ENCODE data around the gene DMRTB1.

The DMRTB1 gene

DNA sequence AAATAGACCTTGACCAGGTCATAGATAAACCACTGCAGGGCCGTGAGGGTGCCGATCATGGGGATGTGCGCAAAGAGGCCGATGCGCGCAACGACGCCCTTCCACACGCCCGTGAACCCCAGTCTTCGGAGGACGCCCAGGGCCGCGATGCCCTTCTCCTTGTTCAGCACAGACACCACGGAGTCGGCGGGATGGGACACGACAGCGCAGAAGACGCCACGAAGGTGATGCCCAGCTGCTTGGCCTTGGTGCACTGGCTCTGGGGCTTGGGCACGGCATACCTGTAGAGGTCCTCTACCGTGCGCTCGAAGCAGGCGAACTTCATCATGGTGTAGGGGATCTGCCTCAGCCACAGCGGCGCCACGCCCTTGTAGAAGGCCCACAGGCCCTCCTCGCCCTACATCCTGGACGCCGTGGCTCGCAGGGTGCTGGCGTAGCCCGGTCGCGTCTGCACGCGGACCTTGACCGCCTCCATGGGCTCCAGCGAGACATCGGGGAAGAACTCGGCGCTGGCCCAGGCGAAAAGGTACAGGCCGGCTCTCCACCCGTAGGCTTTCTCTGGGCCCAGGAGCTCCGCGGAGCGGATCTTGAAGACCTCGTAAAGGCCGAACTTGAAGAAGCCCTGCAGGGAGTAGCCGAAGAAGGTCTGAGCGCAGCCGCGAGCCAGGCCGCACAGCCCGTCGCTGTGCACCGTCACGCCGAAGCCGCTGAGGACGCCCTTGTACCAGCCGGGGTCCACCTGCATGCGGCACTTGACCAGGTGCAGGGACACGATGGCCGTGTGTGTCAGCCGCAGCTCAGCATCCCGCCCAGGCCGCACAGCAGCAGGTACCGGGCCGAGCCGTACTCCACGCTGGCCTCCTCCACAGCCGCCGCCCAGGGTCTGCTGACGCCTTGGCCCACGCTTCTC, 20.5 kb upstream of the DMRTB1 start:
- CTCF ChIA-PET: no interaction called here
- POLR2A ChIA-PET: no interaction called here
- TF ChIP-seq ZNF792 (tag by site-specific recombination; IDR thresholded peaks at IDR 0.05) (no peak), OSR2 (tag by site-specific recombination; IDR thresholded peaks at IDR 0.05) (no peak), ZNF624 (tag by site-specific recombination; IDR thresholded peaks at IDR 0.05) (no peak), ZNF549 (tag by site-specific recombination; IDR thresholded peaks at IDR 0.05) (no peak), SP3 (tag by site-specific recombination; IDR thresholded peaks at IDR 0.05) (no peak), ZNF16 (tag by site-specific recombination; IDR thresholded peaks at IDR 0.05; ENCODE audit: low read depth) (no peak)
- TF ChIP-seq, protein P1, sequence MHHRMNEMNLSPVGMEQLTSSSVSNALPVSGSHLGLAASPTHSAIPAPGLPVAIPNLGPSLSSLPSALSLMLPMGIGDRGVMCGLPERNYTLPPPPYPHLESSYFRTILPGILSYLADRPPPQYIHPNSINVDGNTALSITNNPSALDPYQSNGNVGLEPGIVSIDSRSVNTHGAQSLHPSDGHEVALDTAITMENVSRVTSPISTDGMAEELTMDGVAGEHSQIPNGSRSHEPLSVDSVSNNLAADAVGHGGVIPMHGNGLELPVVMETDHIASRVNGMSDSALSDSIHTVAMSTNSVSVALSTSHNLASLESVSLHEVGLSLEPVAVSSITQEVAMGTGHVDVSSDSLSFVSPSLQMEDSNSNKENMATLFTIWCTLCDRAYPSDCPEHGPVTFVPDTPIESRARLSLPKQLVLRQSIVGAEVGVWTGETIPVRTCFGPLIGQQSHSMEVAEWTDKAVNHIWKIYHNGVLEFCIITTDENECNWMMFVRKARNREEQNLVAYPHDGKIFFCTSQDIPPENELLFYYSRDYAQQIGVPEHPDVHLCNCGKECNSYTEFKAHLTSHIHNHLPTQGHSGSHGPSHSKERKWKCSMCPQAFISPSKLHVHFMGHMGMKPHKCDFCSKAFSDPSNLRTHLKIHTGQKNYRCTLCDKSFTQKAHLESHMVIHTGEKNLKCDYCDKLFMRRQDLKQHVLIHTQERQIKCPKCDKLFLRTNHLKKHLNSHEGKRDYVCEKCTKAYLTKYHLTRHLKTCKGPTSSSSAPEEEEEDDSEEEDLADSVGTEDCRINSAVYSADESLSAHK (tag by site-specific recombination; IDR thresholded peaks at IDR 0.05): no peak
- TF ChIP-seq, protein P2, sequence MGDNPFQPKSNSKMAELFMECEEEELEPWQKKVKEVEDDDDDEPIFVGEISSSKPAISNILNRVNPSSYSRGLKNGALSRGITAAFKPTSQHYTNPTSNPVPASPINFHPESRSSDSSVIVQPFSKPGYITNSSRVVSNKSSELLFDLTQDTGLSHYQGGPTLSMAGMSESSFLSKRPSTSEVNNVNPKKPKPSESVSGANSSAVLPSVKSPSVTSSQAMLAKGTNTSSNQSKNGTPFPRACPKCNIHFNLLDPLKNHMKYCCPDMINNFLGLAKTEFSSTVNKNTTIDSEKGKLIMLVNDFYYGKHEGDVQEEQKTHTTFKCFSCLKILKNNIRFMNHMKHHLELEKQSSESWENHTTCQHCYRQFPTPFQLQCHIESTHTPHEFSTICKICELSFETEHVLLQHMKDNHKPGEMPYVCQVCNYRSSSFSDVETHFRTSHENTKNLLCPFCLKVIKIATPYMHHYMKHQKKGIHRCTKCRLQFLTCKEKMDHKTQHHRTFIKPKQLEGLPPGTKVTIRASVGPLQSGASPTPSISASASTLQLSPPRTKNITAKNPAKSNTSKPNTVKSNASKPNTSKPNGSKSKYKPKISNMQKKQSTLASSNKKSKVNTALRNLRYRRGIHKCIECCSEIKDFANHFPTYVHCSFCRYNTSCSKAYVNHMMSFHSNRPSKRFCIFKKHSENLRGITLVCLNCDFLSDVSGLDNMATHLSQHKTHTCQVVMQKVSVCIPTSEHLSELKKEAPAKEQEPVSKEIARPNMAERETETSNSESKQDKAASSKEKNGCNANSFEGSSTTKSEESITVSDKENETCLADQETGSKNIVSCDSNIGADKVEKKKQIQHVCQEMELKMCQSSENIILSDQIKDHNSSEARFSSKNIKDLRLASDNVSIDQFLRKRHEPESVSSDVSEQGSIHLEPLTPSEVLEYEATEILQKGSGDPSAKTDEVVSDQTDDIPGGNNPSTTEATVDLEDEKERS (tag by site-specific recombination; IDR thresholded peaks at IDR 0.05): no peak

DNA sequence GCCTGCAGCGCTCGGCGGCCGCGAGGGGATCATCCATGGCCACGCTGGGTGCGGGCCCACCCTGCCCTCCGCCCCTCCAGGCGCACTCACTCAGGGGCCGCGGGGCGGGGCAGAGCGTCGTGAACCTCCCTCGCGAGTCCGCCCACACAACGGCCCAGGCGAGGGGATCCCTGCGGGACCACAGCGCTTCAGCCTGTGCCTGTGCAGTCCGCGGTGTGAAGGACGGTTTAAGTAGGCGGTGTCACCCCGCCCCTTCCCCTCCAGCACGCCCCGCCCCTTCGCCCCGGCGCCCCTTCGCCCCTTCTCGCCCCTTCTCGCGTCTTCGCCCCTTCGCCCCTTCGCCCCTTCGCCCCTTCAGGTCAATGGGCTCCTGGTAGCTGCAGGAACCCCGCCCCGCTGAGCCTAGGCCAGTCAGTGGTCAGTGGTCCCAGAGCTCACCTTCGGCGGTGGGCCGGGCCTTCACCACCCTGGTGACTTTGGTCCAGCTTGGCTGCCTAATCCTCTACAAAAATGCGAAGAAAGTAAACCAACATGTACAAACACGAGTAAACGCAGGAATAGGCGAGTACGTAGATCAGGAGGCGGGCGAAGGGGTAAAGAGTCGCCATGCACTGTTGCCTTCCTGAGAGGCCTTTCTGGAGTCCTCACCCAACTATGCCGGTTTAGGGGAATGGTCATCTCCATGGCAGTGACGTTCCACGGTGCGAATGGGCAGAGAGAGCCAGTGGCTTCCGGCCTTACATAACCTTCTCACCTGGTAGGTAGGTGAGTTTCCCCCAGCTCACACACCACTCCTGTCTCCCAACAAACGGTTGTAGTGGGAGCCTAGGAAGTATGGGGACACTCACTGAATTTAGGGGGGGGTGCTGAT, 19.6 kb upstream of the DMRTB1 start:
- TF ChIP-seq ZNF311 (tag by site-specific recombination; IDR thresholded peaks at IDR 0.05; ENCODE audit: borderline replicate concordance): no peak
- no peak for TF ChIP-seq ZNF132 (tag by site-specific recombination; IDR thresholded peaks at IDR 0.05; ENCODE audit: borderline replicate concordance)
- TF ChIP-seq ZFP69B (tag by site-specific recombination; IDR thresholded peaks at IDR 0.05): no peak
- no peak for TF ChIP-seq MEIS1 (CRISPR knock-in tag; IDR thresholded peaks at IDR 0.05; ENCODE audit: borderline replicate concordance)
- TF ChIP-seq ZNF214 (tag by site-specific recombination; IDR thresholded peaks at IDR 0.05; ENCODE audit: borderline replicate concordance): no peak
- no peak for TF ChIP-seq ZNF791 (tag by site-specific recombination; IDR thresholded peaks at IDR 0.05)
- TF ChIP-seq ZNF24 (tag by site-specific recombination; IDR thresholded peaks at IDR 0.05): no peak
- no peak for TF ChIP-seq KLF8 (tag by site-specific recombination; IDR thresholded peaks at IDR 0.05)
- no peak for TF ChIP-seq ZNF785 (tag by site-specific recombination; IDR thresholded peaks at IDR 0.05)
- TF ChIP-seq, protein P3, sequence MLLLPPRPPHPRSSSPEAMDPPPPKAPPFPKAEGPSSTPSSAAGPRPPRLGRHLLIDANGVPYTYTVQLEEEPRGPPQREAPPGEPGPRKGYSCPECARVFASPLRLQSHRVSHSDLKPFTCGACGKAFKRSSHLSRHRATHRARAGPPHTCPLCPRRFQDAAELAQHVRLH (tag by site-specific recombination; IDR thresholded peaks at IDR 0.05): no peak
- no peak for TF ChIP-seq ZBTB48 (tag by site-specific recombination; IDR thresholded peaks at IDR 0.05)
- TF ChIP-seq ZXDB (tag by site-specific recombination; IDR thresholded peaks at IDR 0.05): no peak
- no peak for TF ChIP-seq ZNF354C (tag by site-specific recombination; IDR thresholded peaks at IDR 0.05; ENCODE audit: borderline replicate concordance, low read depth)
- TF ChIP-seq, protein P4, sequence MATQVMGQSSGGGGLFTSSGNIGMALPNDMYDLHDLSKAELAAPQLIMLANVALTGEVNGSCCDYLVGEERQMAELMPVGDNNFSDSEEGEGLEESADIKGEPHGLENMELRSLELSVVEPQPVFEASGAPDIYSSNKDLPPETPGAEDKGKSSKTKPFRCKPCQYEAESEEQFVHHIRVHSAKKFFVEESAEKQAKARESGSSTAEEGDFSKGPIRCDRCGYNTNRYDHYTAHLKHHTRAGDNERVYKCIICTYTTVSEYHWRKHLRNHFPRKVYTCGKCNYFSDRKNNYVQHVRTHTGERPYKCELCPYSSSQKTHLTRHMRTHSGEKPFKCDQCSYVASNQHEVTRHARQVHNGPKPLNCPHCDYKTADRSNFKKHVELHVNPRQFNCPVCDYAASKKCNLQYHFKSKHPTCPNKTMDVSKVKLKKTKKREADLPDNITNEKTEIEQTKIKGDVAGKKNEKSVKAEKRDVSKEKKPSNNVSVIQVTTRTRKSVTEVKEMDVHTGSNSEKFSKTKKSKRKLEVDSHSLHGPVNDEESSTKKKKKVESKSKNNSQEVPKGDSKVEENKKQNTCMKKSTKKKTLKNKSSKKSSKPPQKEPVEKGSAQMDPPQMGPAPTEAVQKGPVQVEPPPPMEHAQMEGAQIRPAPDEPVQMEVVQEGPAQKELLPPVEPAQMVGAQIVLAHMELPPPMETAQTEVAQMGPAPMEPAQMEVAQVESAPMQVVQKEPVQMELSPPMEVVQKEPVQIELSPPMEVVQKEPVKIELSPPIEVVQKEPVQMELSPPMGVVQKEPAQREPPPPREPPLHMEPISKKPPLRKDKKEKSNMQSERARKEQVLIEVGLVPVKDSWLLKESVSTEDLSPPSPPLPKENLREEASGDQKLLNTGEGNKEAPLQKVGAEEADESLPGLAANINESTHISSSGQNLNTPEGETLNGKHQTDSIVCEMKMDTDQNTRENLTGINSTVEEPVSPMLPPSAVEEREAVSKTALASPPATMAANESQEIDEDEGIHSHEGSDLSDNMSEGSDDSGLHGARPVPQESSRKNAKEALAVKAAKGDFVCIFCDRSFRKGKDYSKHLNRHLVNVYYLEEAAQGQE (tag by site-specific recombination; IDR thresholded peaks at IDR 0.05): no peak
- H3K27ac ChIP-seq (ENCODE audit: extremely low read depth, low read depth, low read length): no peak overlapping the region
- no peaks in the 10 kb centered on the region for H3K4me1 ChIP-seq (ENCODE audit: control insufficient read depth, insufficient read depth, low read length)
- ChIA-PET POLR2A (no interaction called here), CTCF (interaction anchor here (0.5 to 0.7 kb wide), 2 partner anchors 165 to 610 kb away, joined by 3 to 6 read pairs; no protein-coding TSS in a partner anchor)
- no peaks in the 10 kb centered on the region for H3K9me3 ChIP-seq (ENCODE audit: control insufficient read depth, insufficient read depth, low read depth, low read length)
- no peak overlapping the region for H3K4me3 ChIP-seq (ENCODE audit: low read depth, low read length)
- H3K36me3 ChIP-seq (ENCODE audit: control insufficient read depth in 2 of 2, insufficient read depth in 1 of 2, low read length in 2 of 2): no peaks in the 10 kb centered on the region

More for the DNA sequence above, 20.5 kb upstream of the DMRTB1 start:
- Histone ChIP-seq H3K4me1 (ENCODE audit: control insufficient read depth, insufficient read depth, low read length) (no peaks in the 10 kb centered on the region), H3K36me3 (ENCODE audit: control insufficient read depth in 2 of 2, insufficient read depth in 1 of 2, low read length in 2 of 2) (no peaks in the 10 kb centered on the region), H3K4me3 (ENCODE audit: low read depth, low read length) (no peak overlapping the region), H3K9me3 (ENCODE audit: control insufficient read depth, insufficient read depth, low read depth, low read length) (no peaks in the 10 kb centered on the region), H3K27ac (ENCODE audit: extremely low read depth, low read depth, low read length) (no peak overlapping the region)
